Omental fat pad (tissue), 4 donors: ENCODE results near the gene TEX2. TPM values are rescaled to one million over a fixed set of nuclear protein-coding genes. Genes with fewer than 3 reads are reported as not detected.

Source experiments
- ATAC-seq: fragments of 150-250 bp; one replicate; pipeline ENCODE4 v1.9.1; 2016; ENCODE audit warnings: mild to moderate bottlenecking, moderate library complexity; ENCODE audit not compliant: low FRiP score
- DNase-seq: peaks from one replicate; pipeline ENCODE4 v3.0.0-alpha.2; 2019; ENCODE audit warnings: low spot score
- total RNA-seq, 4 donors: library from RNA; depleted of rRNA; stranded (reverse); fragments of >200 nt; gene quantifications; one replicate each; pipeline ENCODE4 v1.1.0, GENCODE V29; 2016
- TF ChIP-seq, protein P1 (sequence below), 3 donors: fragments of 450-650 bp; IDR thresholded peaks; one replicate each; pipeline ENCODE4 v1.5.1; 2016 to 2017; ENCODE audit warnings: antibody characterized with exemption in 3 of 3, mild to moderate bottlenecking in 3 of 3, moderate library complexity in 2 of 3

TEX2 gene
- total RNA-seq, 4 donors from 2014 or later: 34.8 to 113 (median 85.2) TPM

- DNase-seq: no peak
- no peak for ATAC-seq
- TF ChIP-seq, protein P1, sequence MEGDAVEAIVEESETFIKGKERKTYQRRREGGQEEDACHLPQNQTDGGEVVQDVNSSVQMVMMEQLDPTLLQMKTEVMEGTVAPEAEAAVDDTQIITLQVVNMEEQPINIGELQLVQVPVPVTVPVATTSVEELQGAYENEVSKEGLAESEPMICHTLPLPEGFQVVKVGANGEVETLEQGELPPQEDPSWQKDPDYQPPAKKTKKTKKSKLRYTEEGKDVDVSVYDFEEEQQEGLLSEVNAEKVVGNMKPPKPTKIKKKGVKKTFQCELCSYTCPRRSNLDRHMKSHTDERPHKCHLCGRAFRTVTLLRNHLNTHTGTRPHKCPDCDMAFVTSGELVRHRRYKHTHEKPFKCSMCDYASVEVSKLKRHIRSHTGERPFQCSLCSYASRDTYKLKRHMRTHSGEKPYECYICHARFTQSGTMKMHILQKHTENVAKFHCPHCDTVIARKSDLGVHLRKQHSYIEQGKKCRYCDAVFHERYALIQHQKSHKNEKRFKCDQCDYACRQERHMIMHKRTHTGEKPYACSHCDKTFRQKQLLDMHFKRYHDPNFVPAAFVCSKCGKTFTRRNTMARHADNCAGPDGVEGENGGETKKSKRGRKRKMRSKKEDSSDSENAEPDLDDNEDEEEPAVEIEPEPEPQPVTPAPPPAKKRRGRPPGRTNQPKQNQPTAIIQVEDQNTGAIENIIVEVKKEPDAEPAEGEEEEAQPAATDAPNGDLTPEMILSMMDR (IDR thresholded peaks at IDR 0.05): no peak
These were observed 12.7 kb downstream of the TEX2 start for GRCh38 chr17:64250233-64250835.

DNA sequence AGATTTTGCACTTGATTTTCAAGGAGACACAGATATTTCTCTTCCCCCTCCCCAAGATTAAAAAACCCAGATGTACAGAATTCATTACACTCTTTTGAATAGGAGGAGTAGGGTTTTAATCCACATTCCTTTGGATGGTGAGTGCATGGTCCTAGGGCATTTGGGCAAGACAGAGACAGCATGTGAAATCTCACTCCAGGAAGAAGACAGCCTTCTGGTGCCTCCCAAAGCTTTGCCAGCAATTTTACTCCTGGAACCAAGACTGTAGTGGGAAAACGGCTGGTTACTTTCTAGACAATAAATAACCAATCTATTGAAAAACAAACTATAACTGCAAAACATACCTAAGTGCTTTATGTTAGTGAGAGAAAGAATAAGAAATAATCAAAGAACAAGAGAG is 15.2 kb downstream of the TEX2 start:
- DNase-seq (no peak), ATAC-seq (no peak)
- TF ChIP-seq, protein P1 (IDR thresholded peaks at IDR 0.05): no peak

GRCh38 chr17:64245218-64246145 is 17.6 kb downstream of the TEX2 start:
- ATAC-seq (no peak), DNase-seq (no peak)
- TF ChIP-seq, protein P1 (IDR thresholded peaks at IDR 0.05): no peak

- TF ChIP-seq, protein P1 (IDR thresholded peaks at IDR 0.05): no peak
- no peak for ATAC-seq
- no peak for DNase-seq
These were observed 18.9 kb downstream of the TEX2 start for GRCh38 chr17:64244165-64244564.

DNA sequence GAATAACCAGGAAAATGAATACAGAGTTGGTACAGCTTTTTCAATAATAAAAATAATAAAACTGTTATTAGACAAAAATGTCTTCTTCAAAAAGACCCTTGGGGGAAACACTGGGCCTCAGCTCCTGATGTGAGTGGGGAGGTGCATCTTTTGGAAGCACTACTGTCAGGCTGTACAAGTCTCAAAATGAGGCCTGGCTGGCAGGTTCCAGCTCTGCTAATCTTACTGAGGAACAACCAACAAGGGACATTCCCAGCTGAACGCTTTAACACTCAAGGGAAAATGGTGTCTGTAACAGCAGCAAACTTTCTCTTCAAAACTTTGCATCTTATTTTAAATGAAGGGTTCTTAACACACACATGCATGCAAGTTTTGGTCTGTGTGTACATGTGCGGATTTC is 19.7 kb downstream of the TEX2 start:
- TF ChIP-seq, protein P1 (IDR thresholded peaks at IDR 0.05): no peak
- DNase-seq (no peak), ATAC-seq (no peak)

GRCh38 chr17:64242633-64243032 is 20.4 kb downstream of the TEX2 start:
- TF ChIP-seq, protein P1 (IDR thresholded peaks at IDR 0.05): no peak
- no peak for ATAC-seq

More at GRCh38 chr17:64242633-64243032, 20.4 kb downstream of the TEX2 start:
- no peak for DNase-seq
